C4-2B (cell line): ENCODE measurements around the gene PCSK1.

Experiments
- H3K27ac ChIP-seq: fragments of 450-650 bp; 2 replicates; pipeline ENCODE4 v1.5.1; 2017
- CTCF ChIP-seq: fragments of 450-650 bp; conservative IDR thresholded peaks from 2 replicates; pipeline ENCODE4 v1.5.1; 2017; ENCODE audit warnings: mild to moderate bottlenecking
- ZFX ChIP-seq: fragments of 450-650 bp; IDR thresholded peaks from 2 replicates; pipeline ENCODE4 v1.6.1; 2017

The PCSK1 gene

DNA sequence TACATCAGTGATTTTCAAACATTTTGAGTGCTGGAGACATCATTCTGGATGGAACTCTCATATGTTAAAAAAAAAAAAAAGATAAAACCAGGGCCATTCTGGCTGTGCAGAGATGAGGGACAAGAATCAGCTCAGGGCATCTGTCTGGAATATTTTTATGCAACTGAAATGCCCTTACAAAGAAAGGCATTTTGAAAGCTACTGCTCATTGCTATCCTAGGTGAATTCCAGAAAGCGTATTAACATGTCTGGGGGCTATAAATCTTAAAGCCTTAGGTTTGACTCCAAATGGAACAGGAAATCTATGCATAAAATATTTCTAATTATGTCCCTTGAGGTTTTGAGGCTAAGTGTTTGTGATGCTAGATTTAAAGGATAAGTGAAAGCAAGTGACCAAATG, 14.9 kb upstream of the PCSK1 start:
- no peak overlapping the region for H3K27ac ChIP-seq
- no peak for TF ChIP-seq CTCF
- no peak for TF ChIP-seq ZFX

GRCh38 chr5:96440185-96440538, 7.1 kb upstream of the PCSK1 start:
- no peak overlapping the region for H3K27ac ChIP-seq
- no peak for TF ChIP-seq ZFX
- TF ChIP-seq CTCF, result no peak; the same call in none of the 2 replicates

DNA sequence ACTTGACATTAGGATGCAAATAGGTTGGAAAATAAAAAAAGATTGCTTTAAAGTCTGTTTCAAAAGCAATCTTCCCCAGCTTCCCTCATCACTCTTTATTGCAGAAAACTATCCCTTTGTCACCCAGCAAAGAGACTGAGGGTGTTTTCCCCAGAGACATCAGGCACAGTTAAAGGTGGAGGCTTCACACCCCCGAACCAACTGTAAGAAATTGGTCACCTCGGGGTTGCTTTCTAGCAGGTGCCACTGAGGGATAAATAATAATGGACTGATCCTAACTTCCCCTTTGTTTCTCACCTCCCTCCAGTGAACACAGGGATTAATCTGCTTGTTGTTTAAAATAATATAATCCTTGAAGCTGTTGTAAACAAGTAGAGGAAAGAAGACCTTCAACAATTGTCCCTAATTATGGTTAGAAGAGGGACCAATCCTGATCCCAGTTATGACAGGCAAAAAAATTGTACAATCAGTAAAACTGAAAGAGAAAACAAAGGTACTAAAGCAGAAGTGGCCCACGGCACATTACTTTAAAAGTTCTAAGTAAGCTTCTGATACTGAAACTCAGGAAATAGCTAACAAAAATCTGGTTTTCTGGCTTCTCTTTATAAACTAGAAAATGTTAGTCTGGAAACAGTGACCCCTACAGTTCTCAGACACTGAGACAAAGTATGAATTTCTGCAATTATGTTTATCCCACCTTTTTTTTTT, 6.6 kb upstream of the PCSK1 start:
- TF ChIP-seq ZFX, result no peak
- peak; percentile 12; the same call in 1 of the 2 replicates for TF ChIP-seq CTCF
- H3K27ac ChIP-seq, result no peak overlapping the region

- TF ChIP-seq ZFX (no peak), CTCF (no peak)
- H3K27ac ChIP-seq, result no peak overlapping the region
Measured at GRCh38 chr5:96434201-96434645, 1.2 kb upstream of the PCSK1 start.

- no peak overlapping the region for H3K27ac ChIP-seq
- TF ChIP-seq CTCF (no peak), ZFX (no peak)
Measured at GRCh38 chr5:96432216-96433065, 607 bp downstream of the PCSK1 start.

DNA sequence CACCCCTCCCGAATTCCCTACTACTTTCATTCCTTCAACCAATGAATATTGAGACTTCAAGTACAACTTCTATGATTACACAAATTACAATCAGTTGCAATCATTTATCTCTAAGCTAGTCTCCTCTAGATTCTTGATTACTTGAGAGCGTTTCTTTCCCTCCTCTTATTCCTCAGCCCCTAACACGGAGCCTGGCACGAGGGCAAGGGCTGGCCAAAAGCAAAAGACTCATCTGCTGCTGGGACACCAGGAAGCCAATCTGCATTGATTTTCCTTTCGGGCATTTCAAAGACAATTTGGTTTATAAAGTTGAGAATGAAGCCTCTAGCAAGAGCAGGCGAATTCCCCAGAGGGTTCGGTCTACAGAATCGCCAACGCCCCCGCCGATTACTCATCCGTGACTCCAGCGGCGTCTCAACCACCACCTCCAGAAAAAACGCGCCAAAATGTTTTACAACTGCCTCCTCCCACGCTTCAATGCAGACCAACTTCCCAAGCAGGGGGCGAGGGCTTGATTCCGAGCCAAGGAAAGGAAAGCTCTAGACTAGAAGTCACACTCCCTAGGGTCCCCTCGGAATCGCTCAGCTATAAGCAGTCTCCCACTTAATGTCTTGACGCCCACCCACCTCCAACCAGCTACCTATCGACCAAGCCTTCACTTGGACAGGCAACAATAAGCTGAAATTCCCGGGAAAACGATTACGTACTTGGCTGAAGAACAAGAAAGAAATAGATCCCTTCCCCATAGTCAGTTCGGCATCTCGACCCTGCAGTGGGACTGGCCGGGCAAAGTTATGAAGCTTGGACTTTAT, 1.5 kb downstream of the PCSK1 start:
- no peak for TF ChIP-seq ZFX
- TF ChIP-seq CTCF, result no peak
- H3K27ac ChIP-seq, result no peak overlapping the region

GRCh38 chr5:96427824-96428223, 5.2 kb downstream of the PCSK1 start:
- no peak overlapping the region for H3K27ac ChIP-seq
- no peak for TF ChIP-seq ZFX
- no peak for TF ChIP-seq CTCF
